ENCODE results near the gene DENND1A.
"Not testable (repeated sequence)": the region's sequence is repeated elsewhere in the genome, so short reads cannot be mapped to it uniquely, and the experiment has no call there.

DENND1A gene

DNA sequence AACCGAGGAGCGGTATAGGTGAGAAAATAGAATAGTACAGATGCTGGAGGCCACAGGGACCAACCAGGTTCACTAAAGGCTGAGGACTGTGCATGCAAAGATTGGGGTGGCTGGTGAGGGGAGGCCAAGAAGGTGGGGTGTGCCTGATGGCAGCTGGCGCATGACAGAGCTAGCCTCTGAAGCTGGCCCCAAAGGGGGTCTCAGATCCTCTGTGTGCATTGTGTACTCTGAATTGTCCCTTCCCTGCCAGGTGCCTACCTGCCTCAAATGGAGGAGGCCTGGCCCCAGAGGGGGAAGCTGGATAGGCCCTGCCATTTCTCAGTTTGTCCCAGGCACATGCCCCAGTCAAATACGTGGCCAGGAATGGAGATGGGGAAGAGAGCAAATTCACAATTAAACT is 510.8 kb downstream of the DENND1A start:
- DNase-seq = no peak

DNA sequence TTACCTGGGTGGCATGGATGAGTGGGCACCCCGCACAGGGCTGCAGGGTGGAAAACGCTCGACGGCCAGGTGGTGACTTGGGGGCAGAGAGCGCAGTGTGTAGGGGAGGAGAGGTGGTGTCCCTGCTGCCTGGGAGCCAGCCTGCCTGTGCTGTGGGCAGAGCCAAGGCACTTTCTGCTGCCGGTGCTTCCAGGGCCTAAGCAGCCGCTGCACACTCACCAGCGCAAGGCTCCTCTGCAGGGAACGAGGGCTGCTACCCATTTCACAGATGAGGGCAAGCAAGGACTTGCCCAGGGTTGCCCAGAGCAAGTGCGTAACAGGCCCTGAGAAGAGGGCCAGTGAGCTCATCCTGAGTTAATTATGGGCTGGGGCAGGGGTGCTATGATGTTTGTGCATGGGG is 511.4 kb downstream of the DENND1A start:
- DNase-seq = no peak

DNA sequence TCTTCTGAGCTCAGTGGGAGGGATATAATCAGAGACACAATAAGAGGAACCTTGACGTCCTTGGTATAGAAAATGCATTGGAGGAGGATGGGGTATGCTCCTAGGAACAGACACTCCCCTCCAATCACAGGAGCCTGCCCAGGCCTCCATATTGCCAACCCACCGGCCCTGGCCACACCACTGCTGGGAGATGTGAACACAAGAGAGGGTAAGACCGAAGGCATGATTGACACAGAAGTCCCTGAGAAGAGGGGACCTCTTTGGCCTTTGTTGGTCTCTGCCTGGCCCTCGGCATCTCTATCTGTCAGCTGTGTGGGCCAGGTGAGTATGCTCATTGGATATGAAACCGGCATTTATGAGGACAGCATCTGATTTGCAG is 511.9 kb downstream of the DENND1A start:
- DNase-seq = no peak

DNA sequence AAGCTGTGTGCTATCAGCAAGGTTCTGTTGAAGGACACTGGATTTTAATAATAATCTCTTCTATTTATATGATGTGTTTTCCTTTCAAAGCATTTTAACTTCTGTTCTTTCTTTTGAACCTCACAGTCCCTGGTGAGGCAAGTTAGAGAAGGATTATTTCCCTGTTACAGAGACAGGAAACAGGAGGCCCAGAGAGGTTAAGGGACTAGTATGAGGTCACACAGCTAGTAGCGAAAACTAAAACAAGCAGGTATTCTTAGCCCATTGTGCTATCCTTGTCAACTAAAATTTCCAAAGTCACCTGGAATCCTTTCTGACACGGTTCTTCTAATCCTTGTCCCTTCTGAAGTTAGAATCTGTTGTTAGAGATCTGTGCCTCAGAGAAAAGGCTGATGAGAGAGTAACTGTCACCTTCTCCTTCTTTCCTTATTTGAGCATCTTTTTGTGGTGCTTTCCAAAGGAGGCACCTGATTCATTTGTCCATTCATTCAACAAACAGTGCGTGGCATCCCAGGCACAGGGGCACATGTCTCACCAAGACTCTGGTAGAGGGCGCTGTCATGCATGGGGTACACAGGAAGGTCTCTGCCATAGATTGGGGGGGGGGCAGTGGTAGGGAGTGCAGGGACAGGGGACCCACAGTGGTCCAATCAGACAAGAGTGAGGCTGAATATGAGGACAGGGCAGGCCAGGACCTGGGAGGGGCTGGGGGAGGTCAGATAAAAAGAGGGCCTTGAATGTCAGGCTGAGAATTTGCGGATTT is 512.5 kb downstream of the DENND1A start:
- no peak for DNase-seq

DNA sequence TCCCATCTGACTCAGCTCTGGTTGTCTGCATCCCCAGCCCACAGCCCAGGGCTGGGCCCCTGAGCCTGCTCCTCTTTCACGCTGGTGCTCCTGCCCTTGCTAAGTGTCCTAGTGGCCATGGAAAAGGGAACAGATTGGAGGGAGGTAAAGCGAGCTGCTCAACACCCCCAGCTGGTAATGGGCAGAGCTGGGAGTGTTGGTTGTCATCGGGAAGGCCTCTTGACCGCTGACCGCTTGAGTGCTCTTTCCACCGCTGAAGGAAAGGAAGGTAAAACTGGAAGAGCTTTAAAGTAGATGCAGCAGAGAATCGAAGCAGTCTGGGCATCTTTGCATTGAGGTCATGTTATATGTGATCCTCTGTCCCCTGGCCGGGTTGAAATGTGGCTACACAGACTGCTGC is 513.8 kb downstream of the DENND1A start:
- DNase-seq = no peak

DNA sequence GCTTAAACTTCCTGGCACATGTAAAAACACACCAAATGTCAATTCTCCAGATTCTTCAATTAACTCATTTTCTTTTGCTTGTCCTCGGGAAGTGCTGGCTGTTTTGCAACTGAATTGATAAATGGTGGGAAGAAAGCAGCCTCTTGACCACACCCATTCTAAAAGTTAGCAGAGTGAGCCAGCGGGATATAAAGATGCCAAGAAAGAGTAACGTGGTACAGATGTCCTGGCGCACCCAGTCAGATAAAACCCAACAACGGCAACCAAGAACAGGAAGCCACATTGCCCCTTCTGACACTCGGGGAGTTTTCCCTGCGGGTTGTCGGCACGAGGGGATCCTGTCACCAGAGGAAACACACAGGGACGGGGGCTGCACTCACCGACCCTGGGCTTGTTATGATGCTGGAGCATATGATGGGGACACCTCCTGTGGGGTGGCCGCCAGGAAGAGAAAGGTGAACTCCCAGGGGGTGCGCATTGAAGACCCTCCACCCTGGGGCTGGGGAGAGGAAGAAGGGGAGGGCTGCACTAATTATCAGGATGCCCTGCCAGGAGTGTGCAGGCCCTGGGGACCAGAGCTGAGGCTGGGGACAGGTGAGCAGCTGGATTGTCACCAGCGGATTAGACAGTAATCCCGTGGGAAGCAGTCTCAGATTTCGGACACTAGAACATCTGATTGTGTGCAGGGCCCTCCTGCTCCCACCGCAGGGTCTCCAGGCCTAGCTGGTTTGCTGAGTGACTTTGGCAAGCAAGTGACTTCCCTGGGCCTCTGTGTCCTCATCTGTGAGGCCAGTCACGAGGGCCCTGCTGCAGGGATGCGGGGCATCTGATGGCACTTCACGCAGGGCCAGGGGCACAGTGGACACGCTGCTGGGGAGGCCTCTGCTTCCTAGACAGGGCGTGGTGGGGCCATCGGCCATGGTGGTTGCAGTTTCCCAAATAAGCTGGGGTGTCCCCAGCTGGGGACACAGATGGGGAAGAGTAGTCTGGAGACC is 514.7 kb downstream of the DENND1A start:
- DNase-seq = no peak

DNA sequence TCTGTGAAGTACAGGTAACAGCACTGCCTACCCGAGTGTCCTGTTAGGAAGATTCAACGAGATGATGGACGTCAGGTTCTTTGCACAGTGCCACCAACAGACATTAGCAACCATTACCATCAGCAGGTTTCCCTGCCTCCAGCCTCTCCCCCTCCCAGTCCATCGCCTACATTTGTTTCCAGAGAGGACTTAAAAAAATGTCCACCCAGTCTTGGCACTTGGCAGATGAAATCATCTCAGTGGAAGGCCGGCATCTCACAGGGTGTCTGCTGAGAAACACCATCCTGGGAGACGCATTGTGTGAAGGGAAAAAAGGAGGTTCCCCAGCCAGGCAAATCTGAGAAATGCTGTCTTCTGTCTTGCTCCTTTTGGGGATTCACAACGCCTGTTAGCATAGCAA is 515.7 kb downstream of the DENND1A start:
- no peak for DNase-seq

DNA sequence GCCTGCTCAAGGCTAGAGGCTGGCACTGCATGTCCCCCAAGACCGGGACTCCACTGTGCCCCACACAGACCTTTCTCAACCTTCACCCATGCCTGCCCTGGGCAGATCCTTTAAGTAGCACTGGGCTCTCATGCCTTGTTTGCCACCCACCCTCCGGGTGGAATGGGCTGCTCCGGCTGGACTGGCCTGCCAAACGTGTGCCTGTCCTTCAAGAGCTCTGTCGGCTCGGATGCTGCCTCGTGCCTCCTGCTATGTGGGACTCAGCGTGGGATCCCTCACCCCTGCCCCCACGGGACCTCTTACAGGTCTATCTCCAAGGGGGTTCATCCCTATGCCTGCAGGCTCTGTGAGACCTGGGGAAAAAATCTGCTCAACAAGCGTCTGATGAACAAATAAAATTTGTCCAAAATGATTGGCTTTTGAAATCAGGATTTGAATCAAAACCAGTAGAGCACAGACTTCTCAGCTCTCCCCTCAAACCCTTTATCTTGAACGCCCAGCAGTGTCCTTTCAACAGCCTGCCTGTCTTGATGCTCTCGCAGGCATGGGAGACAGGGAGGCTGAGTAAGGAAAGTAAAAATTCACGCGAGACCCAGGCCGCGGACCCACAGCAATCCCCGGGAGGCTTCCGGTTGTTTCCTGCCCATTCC is 517.6 kb downstream of the DENND1A start:
- DNase-seq = no peak

DNA sequence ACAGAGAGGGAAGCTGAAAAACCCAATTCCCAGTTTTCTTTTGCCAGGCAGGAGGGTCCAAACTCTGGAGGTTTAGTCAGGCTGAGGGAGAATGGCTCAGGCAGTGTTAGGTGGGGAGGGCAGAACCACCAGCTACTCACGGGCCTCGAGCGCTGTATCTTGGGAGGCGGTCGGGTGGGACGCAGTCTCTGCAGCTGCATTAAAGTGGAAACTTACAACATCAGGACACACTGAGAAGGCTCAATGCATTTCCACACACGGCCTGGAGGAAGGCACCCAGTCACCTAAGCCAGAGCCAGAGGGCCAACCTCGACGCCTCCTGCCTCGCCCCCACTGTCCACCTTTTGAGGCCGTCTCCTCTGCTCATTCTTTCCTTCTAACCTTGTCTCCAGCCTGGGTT is 518.3 kb downstream of the DENND1A start:
- no peak for DNase-seq

DNA sequence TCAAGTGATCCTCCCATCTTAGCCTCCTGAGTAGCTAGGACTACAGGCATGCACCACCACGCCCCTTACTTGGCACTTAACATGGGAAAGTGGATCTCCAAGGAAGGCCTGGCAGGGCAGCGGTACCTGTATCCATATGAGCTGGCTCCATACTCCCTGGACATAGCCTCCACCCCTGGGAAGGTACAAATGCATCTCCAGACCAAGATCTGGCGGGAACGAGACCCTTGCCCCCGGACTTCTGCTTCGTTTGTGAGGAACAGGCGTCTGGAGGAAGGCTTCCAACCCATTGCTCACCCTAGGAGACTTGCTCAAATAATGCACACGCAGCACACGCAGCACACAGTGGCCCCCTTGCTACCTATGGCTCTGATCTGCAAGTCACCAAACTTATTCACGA is 518.7 kb downstream of the DENND1A start:
- no peak for DNase-seq

DNA sequence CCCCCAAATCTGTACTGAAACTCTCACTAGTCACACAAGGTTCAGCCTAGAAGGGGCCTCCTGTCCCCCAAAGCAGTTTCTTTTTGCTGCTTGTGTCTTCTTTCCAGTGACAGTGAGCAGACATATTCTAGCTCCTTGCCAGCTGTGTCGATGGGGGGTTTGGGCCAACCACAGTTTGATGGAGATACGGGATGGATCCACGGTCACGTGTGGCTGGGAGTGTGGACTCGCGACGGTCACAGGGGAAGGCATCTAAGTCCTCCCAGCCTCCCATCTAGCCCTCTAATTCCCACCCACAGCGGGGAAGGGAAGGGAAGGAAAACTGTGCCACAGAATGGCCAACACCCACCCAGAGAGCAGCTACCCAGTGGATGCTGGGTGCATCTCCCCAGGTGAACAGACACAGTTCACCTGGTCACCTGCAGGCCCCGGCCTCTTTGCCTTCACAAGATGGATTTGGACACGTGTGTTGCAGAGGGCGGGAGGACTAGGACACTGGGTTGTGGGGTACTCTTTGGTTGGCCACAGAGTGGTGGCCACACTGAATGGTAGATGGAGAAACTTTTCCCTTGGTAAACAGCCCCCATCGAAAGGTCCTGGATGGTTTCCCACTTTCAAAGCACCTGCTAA is 519.5 kb downstream of the DENND1A start:
- DNase-seq = no peak

DNA sequence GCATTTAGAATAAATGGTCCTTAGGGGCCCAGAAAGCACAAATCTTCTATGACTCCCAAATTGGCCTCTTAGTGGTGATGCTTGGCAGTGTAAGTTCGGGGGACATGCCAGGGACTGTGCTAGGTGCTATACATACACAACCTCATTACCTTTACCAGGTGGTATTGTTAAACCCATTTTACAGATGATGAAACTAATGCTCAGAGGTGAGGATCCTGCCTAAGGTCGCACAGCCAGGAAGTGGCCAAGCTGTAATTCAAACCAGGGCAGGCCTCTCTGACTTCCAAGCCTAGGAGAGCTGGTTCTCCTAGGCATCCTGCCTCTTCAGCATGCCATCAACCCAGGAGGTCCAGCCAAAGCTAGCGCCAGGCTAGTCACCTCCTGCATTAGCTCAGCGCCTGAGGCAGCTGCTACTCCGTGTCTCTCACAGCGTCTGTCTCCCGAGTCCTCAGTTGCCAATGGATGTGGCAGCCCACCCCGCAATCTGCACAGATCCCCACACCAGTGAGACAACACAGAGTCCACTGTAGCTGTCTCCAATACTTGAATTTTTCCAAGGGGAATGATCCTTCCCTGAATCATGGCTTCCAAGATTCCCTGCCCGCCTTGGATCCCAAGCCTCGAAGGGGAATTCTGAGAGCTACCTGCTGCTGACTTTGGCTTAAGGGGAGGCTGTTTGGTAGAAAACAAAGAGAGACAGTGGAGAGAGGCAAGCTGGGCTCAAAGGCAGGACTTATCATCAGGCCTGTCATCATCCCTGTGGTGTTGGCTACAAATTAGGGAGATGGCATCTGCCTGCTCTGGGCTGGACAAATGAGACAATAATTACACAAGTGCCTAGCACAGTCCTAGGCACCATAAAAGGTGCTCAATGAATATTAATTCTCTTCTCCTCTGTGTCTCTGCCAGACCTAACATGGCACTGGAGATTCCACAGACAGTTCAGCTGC is 521.3 kb downstream of the DENND1A start:
- DNase-seq = no peak

DNA sequence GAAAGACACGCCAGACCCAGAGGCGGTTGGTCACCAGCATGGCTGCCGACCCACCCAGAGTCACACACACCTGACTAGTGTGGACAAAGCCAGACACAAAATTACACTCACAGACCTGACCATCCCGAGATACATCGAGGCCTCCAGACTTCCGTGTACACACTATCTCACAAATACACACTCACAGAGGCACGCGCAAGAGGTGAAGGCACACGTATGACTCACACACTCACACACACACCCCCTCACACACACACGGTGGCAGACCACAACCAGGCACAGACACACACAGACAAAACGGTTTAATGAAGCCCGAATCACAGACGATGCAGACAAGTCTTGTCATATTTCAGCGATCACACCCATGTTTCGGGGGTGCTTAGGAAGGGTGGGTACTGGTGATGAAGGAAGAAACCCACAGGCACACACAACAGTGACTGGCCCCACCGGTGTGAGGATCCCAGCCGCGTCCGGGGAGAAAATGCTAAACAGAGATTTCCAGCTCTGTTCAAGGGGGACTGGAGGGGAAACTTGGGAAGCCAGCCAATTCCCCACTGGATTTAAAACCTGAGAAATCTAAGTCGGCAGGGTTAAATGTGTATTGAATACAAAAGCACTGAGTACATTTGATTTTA is 522.6 kb downstream of the DENND1A start:
- DNase-seq = no peak

DNA sequence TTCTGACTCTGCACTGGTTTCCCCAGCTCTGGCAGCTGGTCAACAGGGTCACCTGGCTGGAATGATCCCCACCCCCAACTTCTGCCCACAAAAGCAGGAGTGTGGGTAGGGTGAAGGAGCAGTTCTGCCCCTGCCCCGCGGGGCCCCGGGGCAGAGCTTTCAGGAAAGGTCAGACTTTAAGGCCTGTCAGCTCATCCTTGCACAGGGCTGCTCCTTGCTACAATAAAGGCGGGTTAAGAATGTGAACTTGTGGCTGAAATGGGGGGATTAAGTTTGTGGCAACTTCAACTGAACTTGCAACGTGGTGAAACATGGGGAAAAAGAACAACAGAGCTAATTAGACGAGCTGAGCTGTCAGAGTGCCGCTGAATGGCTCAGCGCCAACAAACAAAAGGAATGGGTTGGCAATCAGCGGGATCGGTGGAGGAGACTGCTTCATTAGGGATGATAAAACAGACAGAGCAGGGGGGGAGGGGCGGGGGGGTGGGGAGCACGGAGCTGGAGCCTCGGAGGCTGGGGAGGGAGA is 523.2 kb downstream of the DENND1A start:
- DNase-seq = no peak

DNA sequence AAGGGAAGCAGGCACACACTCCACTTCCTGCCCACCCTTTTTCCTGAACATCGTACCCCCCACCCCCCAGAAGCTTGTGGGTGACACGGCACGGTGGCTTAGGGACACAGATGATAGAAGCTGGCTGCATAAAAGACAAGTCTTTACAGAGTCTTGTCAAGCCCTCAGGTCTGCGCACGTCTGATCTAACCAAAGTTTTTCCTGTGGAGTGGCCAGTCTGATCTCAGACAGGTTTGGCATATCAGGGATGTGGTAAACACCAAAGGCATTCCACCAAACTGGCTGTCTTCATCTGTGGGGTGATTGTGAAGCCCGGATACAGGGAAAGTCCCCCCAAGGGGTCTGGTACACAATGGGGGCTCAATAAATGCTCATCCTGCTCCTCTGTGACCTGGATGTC is 523.9 kb downstream of the DENND1A start:
- DNase-seq = no peak

DNA sequence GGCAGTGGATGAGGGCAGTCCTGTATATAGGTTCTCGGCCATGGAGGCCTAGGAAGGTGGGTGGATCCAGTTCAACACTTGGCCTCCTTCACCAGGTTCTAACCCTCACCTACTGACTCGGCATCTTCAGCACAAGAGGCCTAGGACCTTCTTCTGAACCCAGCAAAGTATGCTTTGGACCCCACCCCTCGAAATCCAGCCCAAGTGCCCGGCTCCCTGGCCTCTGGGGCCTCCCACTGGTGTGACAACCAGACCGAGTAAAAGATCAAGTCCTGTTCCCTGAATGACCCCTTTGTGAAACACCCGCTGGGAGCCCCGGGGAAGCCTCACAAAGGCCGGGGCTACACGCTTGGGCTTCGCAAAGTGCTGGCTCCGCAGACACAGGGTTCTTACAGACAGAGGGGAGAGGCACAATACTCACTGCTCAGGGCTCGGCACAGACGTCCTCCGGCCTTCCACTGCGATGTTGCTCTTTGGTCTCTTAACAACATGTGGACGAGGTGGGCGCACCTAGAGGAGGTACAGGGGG is 526.9 kb downstream of the DENND1A start:
- no peak for DNase-seq

DNA sequence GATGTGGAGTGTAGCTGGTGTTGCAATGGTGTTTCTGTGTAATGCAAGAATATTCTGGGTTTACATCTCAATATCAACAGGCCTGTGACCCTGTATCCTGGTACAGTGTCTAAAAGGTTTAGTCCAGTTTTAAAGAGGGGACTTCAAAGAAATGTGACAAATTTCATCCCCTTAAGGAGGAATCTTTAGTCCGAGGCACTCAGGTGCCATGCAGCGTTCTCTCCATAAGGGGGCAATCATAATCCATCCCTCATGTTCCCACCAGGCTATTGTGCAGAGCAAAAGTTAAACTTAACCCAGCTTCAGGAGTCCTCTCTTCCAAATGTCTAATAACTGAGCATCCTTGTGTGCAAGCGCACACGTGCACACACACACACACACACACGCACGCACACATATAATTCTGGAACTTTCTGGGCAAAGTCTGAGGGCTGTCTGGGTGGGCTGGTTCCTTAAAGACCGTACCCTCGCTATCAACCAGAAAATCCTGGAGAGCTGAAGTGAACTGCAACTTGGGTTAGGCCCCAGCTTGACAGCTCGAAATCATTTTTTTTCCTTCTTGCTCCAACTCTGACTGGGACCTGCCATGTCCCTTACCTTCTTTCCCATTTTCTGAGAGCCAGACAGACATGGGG is 527.9 kb downstream of the DENND1A start:
- DNase-seq = no peak

DNA sequence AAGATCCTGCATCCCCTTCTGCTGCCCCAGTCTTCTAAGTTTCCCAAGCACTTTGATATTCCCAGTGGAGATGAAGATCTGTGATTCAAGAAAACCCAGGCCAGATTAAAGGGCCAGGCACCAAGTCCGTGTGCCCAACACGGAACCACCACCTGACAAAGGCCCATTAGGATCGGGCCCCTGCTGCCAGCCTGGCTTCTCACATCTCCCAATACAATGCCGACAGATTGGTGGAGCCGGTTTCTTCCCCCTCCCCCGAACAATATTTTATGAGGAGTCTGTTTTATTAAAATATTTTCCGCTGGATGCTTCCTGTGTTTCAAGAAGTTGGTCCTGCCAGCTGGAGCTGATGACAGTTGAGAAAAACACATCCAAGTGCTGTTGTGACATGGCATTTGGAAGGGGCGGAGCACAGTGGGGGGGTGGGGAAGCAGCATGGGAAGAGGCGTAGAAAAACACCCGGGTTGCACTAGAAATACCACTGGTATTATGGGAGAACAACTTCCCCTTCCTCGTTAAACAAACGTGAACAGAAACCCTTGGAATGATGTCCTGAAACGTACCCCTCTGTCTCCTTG is 528.9 kb downstream of the DENND1A start:
- DNase-seq = no peak

DNA sequence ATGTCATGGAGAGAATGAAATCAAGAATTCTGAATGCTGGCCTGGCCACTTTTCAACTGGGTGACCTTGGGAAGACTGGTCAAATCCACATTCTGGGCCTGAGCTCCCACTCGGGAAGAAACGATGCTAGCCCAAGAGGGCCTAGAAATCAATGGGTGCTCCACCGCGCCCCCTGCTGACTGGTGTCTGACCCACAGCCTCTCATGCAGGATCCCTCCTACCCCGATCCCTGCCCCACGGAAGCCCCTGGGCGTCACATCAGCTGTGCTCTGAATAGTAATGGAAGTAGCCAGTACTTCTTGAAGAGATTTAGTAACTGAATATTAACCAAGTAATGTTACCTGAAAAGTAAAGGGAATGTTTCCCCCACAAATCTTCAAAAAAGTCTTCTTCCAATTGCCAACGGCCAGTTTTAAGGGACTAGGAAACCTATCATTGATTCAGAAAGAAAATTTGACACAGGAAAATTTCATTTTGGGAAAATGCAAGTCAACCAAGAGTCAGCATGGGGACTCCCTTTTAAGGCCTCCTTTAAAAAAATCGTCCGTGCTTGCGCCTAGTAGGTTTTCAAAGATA is 530.0 kb downstream of the DENND1A start:
- DNase-seq = no peak

DNA sequence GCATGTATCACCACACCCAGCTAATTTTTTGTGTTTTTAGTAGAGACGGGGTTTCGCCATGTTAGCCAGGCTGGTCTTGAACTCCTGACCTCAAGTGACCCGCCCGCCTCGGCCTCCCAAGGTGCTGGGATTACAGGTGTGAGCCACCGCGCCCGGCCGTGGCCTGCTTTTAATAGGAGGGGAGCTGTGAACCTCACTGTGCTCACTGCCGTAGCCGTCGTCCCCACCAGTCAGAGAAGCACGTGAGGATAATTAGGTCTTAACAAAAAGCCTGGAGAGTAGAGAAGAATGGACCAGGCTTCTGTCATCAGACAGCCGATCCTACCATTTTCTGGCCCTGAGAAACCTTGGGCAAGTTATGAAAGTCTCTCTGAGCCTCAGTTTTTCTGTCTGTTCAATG is 531.0 kb downstream of the DENND1A start:
- not testable (repeated sequence) for DNase-seq
